ENCODE measurements around the gene NFIB.

Gene NFIB

DNA sequence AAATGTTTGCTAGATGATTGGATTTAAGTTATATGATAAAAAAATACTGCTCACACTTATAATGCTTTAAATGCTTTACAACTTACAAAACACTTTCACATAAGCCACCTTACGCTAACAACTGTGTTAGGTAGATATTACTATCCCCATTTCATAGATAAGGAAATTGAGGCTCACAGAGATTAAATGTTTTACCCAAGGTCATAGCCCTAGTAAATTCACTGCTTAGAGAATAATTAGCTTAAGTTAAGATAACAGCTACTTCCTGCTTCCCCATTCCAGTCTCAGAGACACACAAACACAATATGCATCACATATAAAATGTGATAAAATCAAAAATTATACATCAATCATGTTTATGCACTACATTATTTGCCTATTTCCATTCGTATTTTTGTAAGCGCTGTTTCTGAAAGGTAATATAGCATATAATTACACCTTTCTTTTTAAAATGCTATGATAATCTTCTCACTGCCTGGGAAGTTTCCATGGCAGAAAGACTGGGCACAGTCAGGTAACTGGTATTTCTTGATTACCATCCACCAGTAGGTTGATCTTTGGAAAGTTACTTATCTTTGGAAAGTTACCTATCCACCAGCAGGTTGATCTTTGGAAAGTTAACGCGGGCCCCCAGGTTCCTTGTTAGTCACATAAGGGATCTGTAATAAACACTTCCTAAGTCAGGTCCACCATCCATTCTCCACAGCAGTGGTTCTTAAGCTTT lies 101.1 kb downstream of the NFIB start:
- Histone ChIP-seq H3K4me1 (ENCODE audit: insufficient read depth, insufficient read length) (no peaks in the 10 kb centered on the region), H3K27me3 (ENCODE audit: insufficient read depth, insufficient read length) (no peaks in the 10 kb centered on the region), H3K36me3 (ENCODE audit: insufficient read depth, insufficient read length, low read length) (no peaks in the 10 kb centered on the region), H3K9me3 (ENCODE audit: insufficient read depth, low read length) (no peaks in the 10 kb centered on the region), H3K4me3 (ENCODE audit: insufficient read length, low read depth) (no peak overlapping the region), H3K9ac (ENCODE audit: insufficient read length, low read depth) (no peak overlapping the region)
- no peak for DNase-seq (ENCODE audit: low read depth, low spot score)
- TF ChIP-seq YY1 (IDR thresholded peaks at IDR 0.05; ENCODE audit: insufficient read depth, insufficient read length) (no peak), ZNF274 (IDR thresholded peaks at IDR 0.05; ENCODE audit: low read depth, low read length) (no peak), SUZ12 (IDR thresholded peaks at IDR 0.05; ENCODE audit: extremely low read depth, insufficient read depth, insufficient read length) (no peak)

DNA sequence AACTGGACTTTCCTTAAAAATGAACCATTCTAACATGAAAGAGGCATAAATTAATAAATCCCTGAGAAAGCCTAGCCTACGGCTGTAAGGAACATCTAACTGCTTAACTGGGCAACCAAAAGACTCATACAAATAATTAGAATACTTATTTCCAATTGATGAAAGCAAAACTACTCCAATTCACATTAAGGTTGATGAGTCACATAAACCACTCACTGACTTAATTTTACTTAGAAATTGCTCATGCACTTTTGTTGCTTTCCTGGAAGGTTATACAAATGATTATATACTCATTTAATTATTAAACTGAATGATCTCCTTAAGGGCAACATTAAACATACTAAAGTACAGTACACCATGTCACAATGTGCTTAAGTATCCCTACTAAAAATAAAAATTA lies 101.9 kb downstream of the NFIB start:
- no peak for DNase-seq (ENCODE audit: low read depth, low spot score)
- Histone ChIP-seq H3K4me1 (ENCODE audit: insufficient read depth, insufficient read length) (no peaks in the 10 kb centered on the region), H3K36me3 (ENCODE audit: insufficient read depth, insufficient read length, low read length) (no peaks in the 10 kb centered on the region), H3K9me3 (ENCODE audit: insufficient read depth, low read length) (no peaks in the 10 kb centered on the region), H3K9ac (ENCODE audit: insufficient read length, low read depth) (no peak overlapping the region), H3K4me3 (ENCODE audit: insufficient read length, low read depth) (no peak overlapping the region), H3K27me3 (ENCODE audit: insufficient read depth, insufficient read length) (no peaks in the 10 kb centered on the region)
- TF ChIP-seq SUZ12 (IDR thresholded peaks at IDR 0.05; ENCODE audit: extremely low read depth, insufficient read depth, insufficient read length) (no peak), ZNF274 (IDR thresholded peaks at IDR 0.05; ENCODE audit: low read depth, low read length) (no peak), YY1 (IDR thresholded peaks at IDR 0.05; ENCODE audit: insufficient read depth, insufficient read length) (no peak)

- no peak overlapping the region for H3K4me3 ChIP-seq (ENCODE audit: insufficient read length, low read depth)
- H3K27me3 ChIP-seq (ENCODE audit: insufficient read depth, insufficient read length), result no peaks in the 10 kb centered on the region
- DNase-seq (ENCODE audit: low read depth, low spot score), result no peak
- no peaks in the 10 kb centered on the region for H3K9me3 ChIP-seq (ENCODE audit: insufficient read depth, low read length)
- no peak for TF ChIP-seq SUZ12 (IDR thresholded peaks at IDR 0.05; ENCODE audit: extremely low read depth, insufficient read depth, insufficient read length)
- TF ChIP-seq ZNF274 (IDR thresholded peaks at IDR 0.05; ENCODE audit: low read depth, low read length), result no peak
- no peak for TF ChIP-seq YY1 (IDR thresholded peaks at IDR 0.05; ENCODE audit: insufficient read depth, insufficient read length)
- H3K36me3 ChIP-seq (ENCODE audit: insufficient read depth, insufficient read length, low read length), result no peaks in the 10 kb centered on the region
- H3K4me1 ChIP-seq (ENCODE audit: insufficient read depth, insufficient read length), result no peaks in the 10 kb centered on the region
- no peak overlapping the region for H3K9ac ChIP-seq (ENCODE audit: insufficient read length, low read depth)
Measured at GRCh38 chr9:14211564-14211963, 102.4 kb downstream of the NFIB start.

- Histone ChIP-seq H3K36me3 (ENCODE audit: insufficient read depth, insufficient read length, low read length) (no peaks in the 10 kb centered on the region), H3K4me3 (ENCODE audit: insufficient read length, low read depth) (no peak overlapping the region), H3K9ac (ENCODE audit: insufficient read length, low read depth) (no peak overlapping the region), H3K27me3 (ENCODE audit: insufficient read depth, insufficient read length) (no peaks in the 10 kb centered on the region), H3K9me3 (ENCODE audit: insufficient read depth, low read length) (no peaks in the 10 kb centered on the region), H3K4me1 (ENCODE audit: insufficient read depth, insufficient read length) (no peaks in the 10 kb centered on the region)
- DNase-seq (ENCODE audit: low read depth, low spot score), result no peak
- TF ChIP-seq YY1 (IDR thresholded peaks at IDR 0.05; ENCODE audit: insufficient read depth, insufficient read length), result no peak
- no peak for TF ChIP-seq SUZ12 (IDR thresholded peaks at IDR 0.05; ENCODE audit: extremely low read depth, insufficient read depth, insufficient read length)
- no peak for TF ChIP-seq ZNF274 (IDR thresholded peaks at IDR 0.05; ENCODE audit: low read depth, low read length)
Measured at GRCh38 chr9:14210428-14210827, 103.5 kb downstream of the NFIB start.

DNA sequence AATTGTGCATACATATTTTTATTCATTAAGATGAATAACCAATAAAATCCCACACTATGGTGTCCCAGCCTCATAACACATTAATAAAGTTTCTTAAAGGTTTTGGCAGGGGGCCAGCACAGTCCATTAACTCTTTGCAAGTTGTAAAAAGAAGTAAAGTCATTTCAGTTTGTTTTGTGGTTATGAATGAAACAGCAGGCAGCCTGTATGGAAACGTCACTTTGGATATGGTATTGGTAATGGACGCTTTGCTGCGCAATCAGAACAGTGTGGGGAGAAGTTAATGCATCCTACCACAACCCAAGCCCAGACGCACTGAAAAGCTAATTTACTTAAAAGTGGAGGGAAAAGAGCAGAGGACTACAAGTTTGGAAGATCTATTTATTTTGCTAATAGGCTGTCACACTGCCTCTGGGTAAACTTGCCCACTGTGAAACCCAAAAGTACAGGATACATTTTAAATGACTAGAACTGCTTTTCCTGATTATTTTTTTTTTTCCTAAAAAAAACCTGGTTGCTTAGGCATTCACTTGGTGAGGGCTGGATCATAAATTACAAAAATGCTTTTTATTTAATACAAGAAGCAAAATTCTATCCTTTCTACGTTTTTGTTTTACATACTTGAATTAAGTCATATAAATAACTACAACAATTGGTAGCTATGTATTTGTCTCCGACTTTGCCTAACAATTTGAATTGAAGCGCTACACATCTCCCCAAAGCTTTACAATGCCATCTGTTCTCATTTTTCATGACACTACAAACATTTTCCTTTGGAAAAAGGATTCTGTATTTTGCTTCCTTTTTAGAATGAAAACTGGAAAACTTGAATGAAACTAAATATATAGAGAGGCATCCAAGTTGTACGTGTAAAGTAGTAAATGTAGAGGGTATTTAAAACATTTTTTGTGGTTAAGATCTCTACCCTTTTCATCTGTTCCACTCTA lies 104.3 kb downstream of the NFIB start:
- Histone ChIP-seq H3K9me3 (ENCODE audit: insufficient read depth, low read length) (no peaks in the 10 kb centered on the region), H3K27me3 (ENCODE audit: insufficient read depth, insufficient read length) (no peaks in the 10 kb centered on the region), H3K4me1 (ENCODE audit: insufficient read depth, insufficient read length) (no peaks in the 10 kb centered on the region), H3K4me3 (ENCODE audit: insufficient read length, low read depth) (no peak overlapping the region), H3K36me3 (ENCODE audit: insufficient read depth, insufficient read length, low read length) (no peaks in the 10 kb centered on the region), H3K9ac (ENCODE audit: insufficient read length, low read depth) (no peak overlapping the region)
- TF ChIP-seq YY1 (IDR thresholded peaks at IDR 0.05; ENCODE audit: insufficient read depth, insufficient read length), result no peak
- TF ChIP-seq SUZ12 (IDR thresholded peaks at IDR 0.05; ENCODE audit: extremely low read depth, insufficient read depth, insufficient read length), result no peak
- TF ChIP-seq ZNF274 (IDR thresholded peaks at IDR 0.05; ENCODE audit: low read depth, low read length), result no peak
- no peak for DNase-seq (ENCODE audit: low read depth, low spot score)

DNA sequence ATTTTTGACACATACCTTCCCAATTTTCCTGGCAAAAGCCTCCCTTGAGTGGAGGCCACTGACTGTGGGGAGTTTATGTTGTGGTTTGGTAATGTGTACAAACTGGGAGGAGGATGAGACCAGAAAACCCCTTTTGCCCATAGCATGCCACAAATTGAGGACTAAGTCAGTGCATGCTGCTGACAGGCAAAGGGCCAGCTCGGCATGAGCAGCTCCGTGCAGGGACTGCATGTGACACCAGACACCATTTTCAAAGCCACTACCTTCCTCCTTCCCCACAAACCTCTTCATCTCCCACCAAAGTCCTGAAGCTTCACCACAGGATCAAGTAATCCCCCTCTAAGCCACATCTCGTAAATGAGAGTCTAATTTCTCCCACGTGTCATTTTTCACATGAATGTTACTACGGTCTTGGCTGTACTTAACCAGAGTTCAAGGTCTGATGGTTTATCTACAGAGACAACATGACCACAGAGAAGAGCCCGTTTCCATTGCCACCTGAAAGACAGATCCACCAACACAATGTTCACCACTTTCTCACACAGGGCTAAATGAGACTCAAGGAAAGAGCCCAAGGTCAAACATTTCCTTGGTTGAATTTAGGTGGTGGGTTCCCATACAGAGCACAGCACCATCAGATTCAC lies 106.5 kb downstream of the NFIB start:
- no peaks in the 10 kb centered on the region for H3K9me3 ChIP-seq (ENCODE audit: insufficient read depth, low read length)
- no peaks in the 10 kb centered on the region for H3K36me3 ChIP-seq (ENCODE audit: insufficient read depth, insufficient read length, low read length)
- H3K4me1 ChIP-seq (ENCODE audit: insufficient read depth, insufficient read length), result no peaks in the 10 kb centered on the region
- TF ChIP-seq YY1 (IDR thresholded peaks at IDR 0.05; ENCODE audit: insufficient read depth, insufficient read length), result no peak
- no peak for TF ChIP-seq SUZ12 (IDR thresholded peaks at IDR 0.05; ENCODE audit: extremely low read depth, insufficient read depth, insufficient read length)
- TF ChIP-seq ZNF274 (IDR thresholded peaks at IDR 0.05; ENCODE audit: low read depth, low read length), result no peak
- no peaks in the 10 kb centered on the region for H3K27me3 ChIP-seq (ENCODE audit: insufficient read depth, insufficient read length)
- DNase-seq (ENCODE audit: low read depth, low spot score), result no peak
- H3K4me3 ChIP-seq (ENCODE audit: insufficient read length, low read depth), result no peak overlapping the region
- H3K9ac ChIP-seq (ENCODE audit: insufficient read length, low read depth), result no peak overlapping the region

Data from NT2/D1 (cell line).